ENCODE data around the gene DUSP9.
"Not testable (repeated sequence)": the region's sequence is repeated elsewhere in the genome, so short reads cannot be mapped to it uniquely, and the experiment has no call there.

The DUSP9 gene

GRCh38 chrX:153646620-153647373 lies at the start of gene DUSP9:
Gene DUSP9, plus strand, starts transcription at chrX:153647203. Its CDS starts 751 bp downstream, at chrX:153647954.
- no peak for DNase-seq (ENCODE audit: low read depth in 4 of 4, low spot score in 1 of 4)

GRCh38 chrX:153598541-153599191 lies 48.3 kb upstream of the DUSP9 start, which contains the start of gene CCNQ:
Gene CCNQ, minus strand, starts transcription at chrX:153599139. Its CDS starts 66 bp downstream, at chrX:153599073.
- no peak for DNase-seq (ENCODE audit: low read depth in 4 of 4, low spot score in 1 of 4)

- DNase-seq (ENCODE audit: low read depth in 4 of 4, low spot score in 1 of 4): peak; percentile 60 to 76 (median 66)
Measured at GRCh38 chrX:153599192-153600031, 47.6 kb upstream of the DUSP9 start.

DNA sequence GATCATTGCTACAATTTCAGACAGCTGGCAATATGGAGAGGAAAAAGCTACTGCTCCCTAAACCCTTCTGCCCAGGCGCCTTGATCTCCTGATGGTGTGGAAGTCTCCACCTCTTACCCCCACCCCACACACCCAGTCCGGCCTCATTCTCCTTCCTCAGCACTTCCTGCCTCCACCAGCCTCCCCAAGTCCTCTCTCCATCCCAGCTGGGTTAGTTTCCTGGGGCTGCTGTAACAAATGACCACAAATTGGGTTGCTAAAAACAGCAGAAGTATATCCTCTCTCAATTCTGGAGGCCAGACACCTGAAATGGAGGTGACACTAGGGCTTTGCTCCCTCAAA lies 47.0 kb upstream of the DUSP9 start:
- DNase-seq (ENCODE audit: low read depth in 4 of 4, low spot score in 1 of 4): no peak

- no peak for DNase-seq (ENCODE audit: low read depth in 4 of 4, low spot score in 1 of 4)
Measured at GRCh38 chrX:153600921-153601320, 46.1 kb upstream of the DUSP9 start.

DNA sequence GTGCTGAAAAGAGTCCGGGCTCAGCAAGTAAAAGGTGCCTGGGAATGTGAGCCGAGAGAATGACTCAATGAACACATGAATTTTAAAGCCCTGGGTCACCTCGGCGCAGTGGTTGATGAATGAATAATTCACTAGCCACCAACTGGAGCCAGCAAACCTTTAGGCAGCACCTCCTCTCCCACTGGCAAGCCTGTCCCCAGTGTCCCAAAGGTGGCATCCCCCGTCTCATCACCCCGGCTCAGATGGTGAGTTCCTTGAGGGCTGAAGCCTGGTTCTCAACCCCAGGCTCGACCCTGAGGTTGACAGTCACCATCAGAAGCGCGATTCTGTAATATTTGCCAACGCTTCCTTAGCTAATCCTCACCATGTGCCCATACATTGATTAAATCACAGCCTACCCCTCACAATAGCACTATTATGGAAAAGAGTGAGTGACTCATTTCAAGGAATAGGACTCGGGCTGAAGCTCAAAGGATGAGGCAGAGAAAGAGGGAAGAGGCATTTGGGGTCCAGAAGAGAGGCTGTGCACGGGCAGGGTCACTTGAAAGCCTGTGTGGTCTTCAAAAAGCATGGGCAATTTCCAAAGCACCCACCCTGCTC lies 45.4 kb upstream of the DUSP9 start:
- DNase-seq (ENCODE audit: low read depth in 4 of 4, low spot score in 1 of 4): no peak

- DNase-seq (ENCODE audit: low read depth in 4 of 4, low spot score in 1 of 4): no peak
Measured at GRCh38 chrX:153602601-153603000, 44.4 kb upstream of the DUSP9 start.

DNA sequence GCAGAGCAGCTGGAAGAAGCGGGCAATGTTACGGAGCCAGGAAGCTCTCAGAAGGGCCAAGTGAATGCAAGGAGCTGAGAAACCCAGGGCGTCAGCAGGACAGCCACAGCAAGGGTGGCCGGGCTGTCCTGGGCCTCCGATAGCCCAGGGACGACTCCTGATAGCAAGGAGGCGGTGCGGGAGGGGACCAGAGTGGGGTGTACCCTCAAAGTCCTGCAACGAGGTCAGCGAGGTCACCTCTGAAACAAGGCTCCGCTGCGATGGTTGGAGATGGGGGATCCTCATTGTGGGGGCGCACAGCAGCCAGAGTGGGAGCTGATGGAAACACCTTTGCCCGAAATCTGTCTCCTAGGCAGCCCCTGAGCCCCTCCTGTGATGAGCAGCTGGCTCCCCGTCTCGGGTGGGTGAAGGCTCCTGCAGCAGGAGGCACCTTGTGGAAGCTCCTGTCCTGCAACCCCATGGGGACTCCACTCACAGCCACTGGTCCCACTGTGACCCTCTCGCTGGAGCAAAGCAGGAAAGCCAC lies 43.8 kb upstream of the DUSP9 start:
- DNase-seq (ENCODE audit: low read depth in 4 of 4, low spot score in 1 of 4): no peak

DNA sequence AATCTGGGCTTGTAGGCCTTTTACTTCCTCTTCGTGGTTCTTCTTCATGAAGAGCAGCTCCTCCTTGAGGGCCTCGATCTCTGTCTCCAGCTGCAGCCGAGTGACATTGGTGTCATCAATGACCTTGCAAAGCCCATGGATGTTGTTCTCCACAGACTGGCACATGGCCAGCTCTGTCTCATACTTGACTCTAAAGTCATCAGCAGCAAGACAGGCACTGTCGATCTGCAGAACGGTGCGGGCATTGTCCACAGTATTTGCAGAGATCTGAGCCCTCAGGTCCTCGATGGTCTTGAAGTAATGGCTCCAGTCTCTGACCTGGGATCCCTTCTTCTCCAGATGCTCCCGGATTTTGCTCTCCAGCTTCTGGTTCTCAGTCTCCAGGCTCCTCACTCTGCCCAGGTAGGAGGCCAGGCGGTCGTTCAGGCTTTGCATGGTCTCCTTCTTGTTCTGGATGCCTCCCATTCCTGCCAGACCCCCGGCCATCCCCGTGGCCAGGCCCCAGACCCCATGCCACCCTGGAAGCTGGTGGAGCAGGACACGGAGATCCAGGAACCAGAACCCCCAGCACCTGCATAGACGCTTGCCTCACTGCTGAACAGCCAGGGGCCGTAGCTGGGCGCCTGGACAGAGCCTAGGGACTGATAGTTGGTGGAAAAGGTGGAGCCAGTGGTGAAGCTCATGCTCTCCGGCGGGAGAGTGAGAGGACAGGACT lies 42.2 kb upstream of the DUSP9 start:
- DNase-seq (ENCODE audit: low read depth in 4 of 4, low spot score in 1 of 4): not testable (repeated sequence)

GRCh38 chrX:153606503-153606902 lies 40.5 kb upstream of the DUSP9 start:
- no peak for DNase-seq (ENCODE audit: low read depth in 4 of 4, low spot score in 1 of 4)

GRCh38 chrX:153608376-153608775 lies 38.6 kb upstream of the DUSP9 start:
- no peak for DNase-seq (ENCODE audit: low read depth in 4 of 4, low spot score in 1 of 4)

DNA sequence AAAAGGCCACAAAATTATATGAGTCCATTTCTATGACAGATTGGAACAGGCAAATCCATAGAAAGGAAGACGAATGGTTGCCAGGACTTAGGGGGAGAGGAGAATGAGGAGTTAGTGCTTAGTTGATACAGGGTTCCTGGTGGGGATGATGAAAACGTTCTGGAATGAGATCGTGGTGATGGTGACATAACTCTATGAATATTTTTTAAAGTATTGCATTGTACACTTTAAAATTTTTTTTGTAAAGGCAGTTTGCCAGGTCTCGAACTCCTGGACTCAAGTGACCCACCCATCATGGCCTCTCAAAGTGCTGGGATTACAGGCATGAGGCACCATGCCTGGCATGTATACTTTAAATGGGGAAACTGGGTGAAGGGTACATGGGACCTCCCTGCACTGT lies 38.2 kb upstream of the DUSP9 start:
- no peak for DNase-seq (ENCODE audit: low read depth in 4 of 4, low spot score in 1 of 4)

DNA sequence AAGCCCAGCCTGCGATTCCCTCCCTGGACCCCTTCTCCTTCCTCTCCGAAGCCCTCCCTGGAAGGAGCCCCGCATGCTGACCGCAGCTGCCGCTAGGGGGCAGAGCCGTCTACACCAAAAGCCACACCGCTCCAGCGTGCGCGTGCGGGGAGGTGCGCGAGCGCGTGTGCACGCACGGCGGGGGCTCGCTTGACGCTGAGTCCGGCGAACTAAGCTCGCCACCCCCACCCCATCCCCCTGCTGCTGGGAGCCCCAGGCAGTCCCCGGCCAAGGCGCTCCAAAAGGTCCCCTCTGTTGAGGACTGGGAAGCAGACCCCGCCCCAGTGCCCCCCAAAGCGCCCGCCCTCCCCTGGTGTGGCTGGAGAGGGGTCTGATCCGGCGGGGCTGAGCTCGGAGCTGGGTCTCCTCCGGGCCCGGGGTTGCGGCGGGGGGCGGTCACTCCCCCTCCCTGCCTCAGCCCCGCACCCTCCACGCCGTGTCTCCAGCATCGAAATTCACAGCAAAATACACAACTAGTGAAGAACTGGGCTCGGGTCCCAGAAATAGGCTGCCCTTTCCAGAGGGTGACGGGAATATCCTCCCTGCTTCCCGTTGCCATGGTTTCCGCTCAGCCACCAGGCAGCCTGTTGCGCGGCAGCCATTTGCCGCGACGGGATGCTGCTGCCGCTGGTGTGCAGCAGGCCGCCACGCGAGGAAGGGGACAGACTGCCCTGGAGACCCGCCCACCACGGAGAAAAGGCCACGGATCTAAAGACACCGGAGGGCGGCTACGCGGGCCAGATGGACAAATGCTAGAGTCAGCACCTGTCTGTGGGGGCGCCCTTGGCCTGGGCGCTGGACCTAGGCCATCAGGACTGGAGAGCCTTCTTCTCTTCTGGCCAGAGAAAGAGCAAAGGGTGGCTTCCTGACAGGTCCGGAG lies 36.8 kb upstream of the DUSP9 start:
- peak; percentile 44 to 69 (median 62) for DNase-seq (ENCODE audit: low read depth in 4 of 4, low spot score in 1 of 4)

DNA sequence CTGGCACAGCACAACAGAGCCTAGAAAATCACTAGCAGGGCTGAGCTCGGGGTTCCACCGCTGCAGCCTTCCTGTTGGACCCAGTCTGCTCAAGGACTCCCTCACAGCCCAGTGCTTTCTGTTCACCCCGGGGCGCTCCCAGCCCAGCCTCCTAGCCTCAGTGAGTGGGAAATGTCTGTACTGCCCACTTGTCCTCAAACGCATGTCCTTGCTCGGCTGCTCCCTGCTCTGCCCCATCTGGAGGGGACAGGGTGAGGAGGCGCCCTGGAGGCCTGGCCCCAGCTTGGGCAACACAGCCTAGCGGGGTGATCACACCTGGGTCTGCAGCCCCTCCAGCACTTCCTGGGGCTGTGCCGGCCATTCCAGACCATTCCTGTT lies 36.2 kb upstream of the DUSP9 start:
- DNase-seq (ENCODE audit: low read depth in 4 of 4, low spot score in 1 of 4): no peak

GRCh38 chrX:153611298-153612095 lies 35.5 kb upstream of the DUSP9 start:
- DNase-seq (ENCODE audit: low read depth in 4 of 4, low spot score in 1 of 4): no peak

GRCh38 chrX:153612413-153612812 lies 34.6 kb upstream of the DUSP9 start:
- no peak for DNase-seq (ENCODE audit: low read depth in 4 of 4, low spot score in 1 of 4)

DNA sequence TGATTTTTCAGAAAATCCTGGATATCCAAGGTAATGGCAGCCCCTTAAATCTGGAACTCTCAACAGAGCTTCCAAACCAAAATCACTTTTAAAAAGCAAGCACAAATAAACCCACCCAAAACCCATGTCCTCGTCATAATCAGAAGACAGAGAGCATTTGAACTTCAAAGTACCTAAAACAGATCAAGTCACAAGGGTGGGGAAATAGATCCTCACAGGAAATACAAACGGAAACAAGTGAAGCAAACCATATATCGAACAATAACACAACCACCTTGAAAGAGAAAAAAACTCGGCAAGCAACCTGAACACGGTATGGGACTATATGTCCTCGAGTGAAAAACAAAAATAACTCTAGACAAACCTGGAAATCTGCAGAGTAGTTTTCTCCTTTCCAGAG lies 32.2 kb upstream of the DUSP9 start:
- no peak for DNase-seq (ENCODE audit: low read depth in 4 of 4, low spot score in 1 of 4)

DNA sequence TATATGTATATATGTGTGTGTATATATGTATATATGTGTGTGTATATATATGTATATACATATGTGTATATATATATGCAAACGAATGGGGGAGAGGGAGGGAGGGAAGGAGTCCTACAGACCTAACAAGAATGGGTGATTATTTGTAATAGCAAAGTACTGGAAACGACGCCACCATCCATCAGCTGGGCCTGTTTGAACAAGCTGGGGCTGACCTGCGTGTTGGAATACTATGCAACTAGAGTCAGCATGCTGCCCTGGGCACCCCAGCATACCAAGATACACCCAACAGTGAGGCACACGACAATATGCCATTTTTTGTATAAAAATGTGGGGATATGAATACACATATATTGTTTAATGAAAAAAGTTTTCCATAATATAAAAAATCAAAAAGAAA lies 26.4 kb upstream of the DUSP9 start:
- no peak for DNase-seq (ENCODE audit: low read depth in 4 of 4, low spot score in 1 of 4)
